ENCODE data around the gene VEGFC.
A peak's percentile ranks its signal among the peaks of the same experiment; 100 is the strongest.

The VEGFC gene

GRCh38 chr4:176761872-176762271 lies 30.9 kb downstream of the VEGFC start:
- no peak for DNase-seq (ENCODE audit: low spot score)

DNA sequence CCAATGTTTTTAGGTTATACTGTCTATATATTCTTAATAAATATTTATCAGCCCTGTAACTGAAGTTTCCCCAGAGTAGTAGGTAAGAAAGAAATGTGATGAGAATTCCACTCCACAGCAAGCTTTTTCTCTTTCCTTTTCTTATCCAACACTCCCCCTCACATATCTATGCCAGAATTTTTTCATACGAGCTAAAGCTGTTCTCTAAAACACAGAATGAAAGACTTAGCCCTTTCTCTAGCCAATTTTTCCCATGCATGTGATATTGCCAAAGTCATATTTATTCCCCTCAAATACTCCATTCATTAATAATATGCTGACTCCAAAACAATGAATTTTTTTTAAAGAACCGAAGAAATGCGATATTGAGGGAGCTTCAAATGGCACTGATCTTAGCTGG lies 32.3 kb downstream of the VEGFC start:
- DNase-seq (ENCODE audit: low spot score) = no peak

- no peak for DNase-seq (ENCODE audit: low spot score)
Observed at GRCh38 chr4:176758731-176759130, 34.0 kb downstream of the VEGFC start.

- DNase-seq (ENCODE audit: low spot score) = no peak
Observed at GRCh38 chr4:176758323-176758722, 34.4 kb downstream of the VEGFC start.

- DNase-seq (ENCODE audit: low spot score) = no peak
Observed at GRCh38 chr4:176755613-176756012, 37.1 kb downstream of the VEGFC start.

DNA sequence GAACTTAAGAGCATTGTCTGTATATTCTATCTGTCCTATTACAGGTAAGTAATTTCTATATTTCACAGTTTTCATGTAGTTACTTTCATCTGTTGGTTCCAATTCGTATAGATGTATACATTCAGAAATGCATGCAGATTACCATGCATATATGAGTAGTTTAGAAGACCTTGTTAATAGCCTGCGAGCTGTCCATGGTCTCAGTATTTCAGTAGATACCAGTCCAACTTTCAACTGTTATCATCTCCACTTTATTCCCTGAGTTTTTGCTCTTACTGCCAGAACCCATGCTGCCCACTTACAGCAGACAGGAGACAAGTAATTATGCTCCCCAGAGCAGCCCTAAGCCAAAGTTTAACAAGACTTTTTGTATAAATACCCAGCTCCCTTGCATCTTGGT lies 37.7 kb downstream of the VEGFC start:
- DNase-seq (ENCODE audit: low spot score) = no peak

DNA sequence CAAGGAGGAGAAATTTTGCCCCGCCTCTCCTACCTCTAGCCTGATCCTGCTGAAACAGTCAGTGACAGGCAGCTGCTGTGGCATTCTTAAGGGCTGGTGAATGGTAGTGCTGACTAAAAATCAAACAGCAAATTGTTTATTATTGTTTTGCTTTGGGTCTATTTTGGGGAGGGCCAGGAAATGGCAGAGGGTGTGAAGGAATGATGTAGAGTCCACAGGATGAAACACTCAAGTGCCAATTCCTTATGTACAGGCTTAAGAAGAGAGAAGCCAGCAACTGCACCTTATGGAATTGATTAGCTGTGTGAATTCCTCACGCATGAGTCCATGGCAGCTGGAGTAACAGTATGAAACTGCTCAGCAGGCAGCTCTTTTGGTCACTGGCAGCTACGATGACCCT lies 39.7 kb downstream of the VEGFC start:
- peak; percentile 84 for DNase-seq (ENCODE audit: low spot score)

- DNase-seq (ENCODE audit: low spot score) = no peak
Observed at GRCh38 chr4:176752191-176752749, 40.5 kb downstream of the VEGFC start.

DNA sequence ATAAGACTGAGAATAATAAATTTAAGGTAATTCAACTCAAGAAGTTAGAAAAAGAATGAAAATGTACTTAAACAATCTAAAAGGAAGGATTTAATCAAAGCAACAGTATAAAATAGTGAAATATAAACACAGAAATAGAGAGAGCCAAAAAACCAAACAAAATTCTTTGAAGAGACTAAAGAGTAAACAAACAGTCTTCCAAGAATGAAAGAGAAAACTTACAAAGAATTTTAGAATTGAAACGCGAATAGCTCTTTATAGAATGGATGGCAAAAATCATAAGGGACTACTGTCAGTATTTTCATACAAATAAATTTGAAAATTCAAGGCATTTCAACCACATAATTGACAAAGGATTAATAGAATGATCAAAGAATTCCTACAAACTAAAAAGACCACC lies 41.7 kb downstream of the VEGFC start:
- no peak for DNase-seq (ENCODE audit: low spot score)

DNA sequence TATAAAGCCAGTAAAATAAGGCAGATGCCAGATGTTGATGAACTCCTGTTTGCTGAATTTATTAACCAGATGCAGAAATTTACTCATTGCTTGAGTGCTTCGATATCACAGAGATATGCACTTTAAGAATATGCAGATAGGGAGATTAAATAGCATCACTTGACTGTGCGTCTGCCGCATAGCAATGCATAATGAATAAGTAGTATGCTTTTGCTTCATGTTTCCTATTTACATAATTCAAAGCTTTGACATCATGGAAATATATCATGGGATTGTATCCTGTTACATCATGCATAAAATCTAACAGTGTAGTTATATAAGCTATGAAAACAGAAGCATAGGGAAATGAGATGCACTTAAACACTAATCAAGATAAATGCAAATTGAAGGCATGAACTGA lies 45.9 kb downstream of the VEGFC start:
- DNase-seq (ENCODE audit: low spot score) = no peak

GRCh38 chr4:176745902-176746301 lies 46.8 kb downstream of the VEGFC start:
- DNase-seq (ENCODE audit: low spot score) = no peak

DNA sequence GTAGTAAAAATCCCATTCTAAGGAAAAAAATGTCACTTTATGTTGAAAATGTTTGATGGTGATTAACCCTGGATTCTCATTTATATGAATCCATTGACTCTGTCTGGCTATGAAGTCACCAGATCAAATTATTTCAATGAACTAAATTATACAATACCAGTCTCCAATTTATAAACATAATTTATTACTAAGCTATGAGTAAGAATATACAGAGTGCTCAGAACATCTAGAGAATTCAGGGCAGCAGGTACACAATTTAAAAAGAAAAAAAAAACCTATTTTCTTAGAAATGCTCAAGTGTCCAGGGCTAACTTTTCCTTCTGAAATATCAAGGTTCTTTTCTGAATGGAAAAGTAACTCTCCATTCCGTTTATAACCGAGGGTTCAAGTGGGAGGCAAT lies 48.6 kb downstream of the VEGFC start:
- DNase-seq (ENCODE audit: low spot score) = no peak

- no peak for DNase-seq (ENCODE audit: low spot score)
Observed at GRCh38 chr4:176742211-176742610, 50.5 kb downstream of the VEGFC start.

DNA sequence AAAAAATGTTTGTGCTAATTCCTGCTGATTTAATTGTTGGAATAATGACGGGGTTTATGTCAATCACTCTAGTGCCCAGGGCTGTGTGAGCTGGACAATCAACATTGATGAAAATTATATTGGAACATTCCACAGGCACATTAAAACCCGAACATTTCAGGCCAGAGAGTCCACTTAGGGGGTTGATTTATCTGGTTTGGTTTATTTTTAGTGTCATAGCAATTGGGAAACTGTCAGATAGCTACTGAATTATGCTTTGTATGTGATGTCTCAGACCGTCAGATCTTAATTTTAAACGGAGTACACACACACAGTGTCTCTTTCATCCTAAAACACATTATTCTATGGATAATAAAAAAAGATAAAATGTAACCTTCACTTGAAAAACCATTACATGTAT lies 51.5 kb downstream of the VEGFC start:
- no peak for DNase-seq (ENCODE audit: low spot score)

- DNase-seq (ENCODE audit: low spot score) = peak; percentile 11
Observed at GRCh38 chr4:176735300-176735699, 57.4 kb downstream of the VEGFC start.

- no peak for DNase-seq (ENCODE audit: low spot score)
Observed at GRCh38 chr4:176734461-176734860, 58.3 kb downstream of the VEGFC start.

DNA sequence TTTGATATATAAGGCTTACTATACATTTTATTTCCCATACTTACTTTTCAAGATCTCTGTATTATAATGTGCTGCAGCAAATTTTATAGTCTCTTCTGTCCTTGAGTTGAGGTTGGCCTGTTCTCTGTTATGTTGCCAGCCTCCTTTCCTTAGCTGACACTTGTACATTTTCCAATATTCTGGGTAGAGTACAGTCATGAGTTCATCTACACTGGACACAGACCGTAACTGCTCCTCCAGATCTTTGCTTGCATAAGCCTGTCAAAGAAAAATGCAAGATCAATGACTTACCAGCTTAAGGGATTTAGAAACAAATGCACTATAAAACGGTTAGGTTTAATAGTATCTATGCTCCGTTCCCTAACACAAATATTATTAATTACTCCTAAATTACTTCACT lies 63.2 kb downstream of the VEGFC start:
- no peak for DNase-seq (ENCODE audit: low spot score)

- DNase-seq (ENCODE audit: low spot score) = no peak
Observed at GRCh38 chr4:176726803-176727202, 65.9 kb downstream of the VEGFC start.

DNA sequence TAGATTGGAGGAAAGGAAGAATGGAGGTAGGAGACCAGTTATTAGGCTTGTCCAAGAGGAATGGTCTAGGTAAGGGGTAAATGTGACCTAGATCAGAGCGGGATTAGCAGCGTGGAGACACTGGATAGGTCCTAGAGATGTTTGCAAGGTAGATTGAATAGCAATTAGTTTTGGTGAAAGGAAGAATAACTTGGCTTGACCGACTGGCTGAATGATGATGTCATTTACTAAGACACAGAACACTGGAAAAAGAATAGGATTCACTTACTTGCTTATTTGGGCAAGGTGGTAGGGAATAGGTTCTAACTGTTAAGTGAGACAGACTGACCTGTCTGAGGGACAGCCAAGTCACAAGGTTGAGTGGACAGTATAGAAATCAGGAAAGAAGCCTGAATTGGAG lies 71.3 kb downstream of the VEGFC start:
- no peak for DNase-seq (ENCODE audit: low spot score)

DNA sequence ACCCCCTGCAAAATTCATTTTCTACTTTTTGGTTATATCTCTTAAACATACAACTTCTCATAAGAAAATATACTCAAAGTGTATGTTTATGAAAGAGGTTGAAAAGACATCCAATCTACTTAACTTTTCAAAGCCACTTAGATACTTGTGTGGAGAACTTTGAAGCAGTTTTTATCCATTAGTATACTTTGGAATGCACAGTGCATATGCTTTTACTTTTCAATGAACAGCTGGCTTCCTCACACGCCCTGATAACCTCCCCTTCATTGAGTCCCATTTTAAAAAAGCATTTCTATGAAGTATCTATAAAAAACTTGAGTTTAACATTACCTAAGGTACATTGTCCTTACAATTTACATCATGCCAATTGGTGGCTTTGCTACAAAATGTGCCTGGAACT lies 73.8 kb downstream of the VEGFC start:
- DNase-seq (ENCODE audit: low spot score) = no peak

GRCh38 chr4:176717237-176717636 lies 75.5 kb downstream of the VEGFC start:
- no peak for DNase-seq (ENCODE audit: low spot score)

- no peak for DNase-seq (ENCODE audit: low spot score)
Observed at GRCh38 chr4:176709417-176709816, 83.3 kb downstream of the VEGFC start.

GRCh38 chr4:176708771-176709311 lies 83.9 kb downstream of the VEGFC start:
- no peak for DNase-seq (ENCODE audit: low spot score)

DNA sequence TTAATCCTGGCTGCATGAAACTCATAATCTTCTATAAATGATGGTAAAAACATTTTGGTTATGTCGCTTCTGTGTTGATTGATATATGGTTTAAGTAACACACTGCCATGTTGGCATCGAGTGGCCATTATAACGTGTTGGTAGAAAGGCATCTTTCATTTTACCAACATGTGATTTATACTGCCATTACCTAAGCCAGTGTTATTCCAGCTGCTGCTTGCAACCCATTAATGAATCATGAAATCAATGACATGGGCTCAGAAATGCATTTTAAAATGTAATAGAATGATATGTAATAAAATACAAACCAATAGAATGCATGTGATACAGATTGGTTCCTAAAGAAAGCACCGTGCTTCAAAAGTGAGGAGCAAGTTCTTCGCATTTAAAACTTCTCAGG lies 102.0 kb downstream of the VEGFC start:
- DNase-seq (ENCODE audit: low spot score) = no peak
